Measurements from ENCODE around the gene ERBIN.

Gene ERBIN

GRCh38 chr5:65900746-65901145, 25.6 kb upstream of the ERBIN start:
- Histone ChIP-seq H3K36me3 (ENCODE audit: control insufficient read depth, low read length) (no peaks in the 10 kb centered on the region), H3K4me3 (ENCODE audit: low read length) (no peak overlapping the region), H3K9me2 (replicated peaks; ENCODE audit: control insufficient read depth, low read length) (no peaks in the 10 kb centered on the region), H3K27me3 (ENCODE audit: control insufficient read depth, low read length) (no peaks in the 10 kb centered on the region), H3F3A (ENCODE audit: control insufficient read depth, insufficient read depth) (no peaks in the 10 kb centered on the region), H3K4me1 (ENCODE audit: control insufficient read depth, low read length) (no peaks in the 10 kb centered on the region), H4K20me1 (ENCODE audit: control insufficient read depth, insufficient read depth, low read depth, low read length) (no peaks in the 10 kb centered on the region), H3K4me2 (ENCODE audit: low read length) (no peak overlapping the region), H3K9me3 (ENCODE audit: control insufficient read depth, insufficient read depth, low read length) (no peaks in the 10 kb centered on the region), H3K27ac (ENCODE audit: low read depth, low read length) (no peak overlapping the region), H3K79me2 (ENCODE audit: control insufficient read depth, low read length) (no peaks in the 10 kb centered on the region)
- TF ChIP-seq EZH2phosphoT487 (IDR thresholded peaks at IDR 0.05; ENCODE audit: borderline replicate concordance, low read length) (no peak), CTCF (IDR thresholded peaks at IDR 0.05; ENCODE audit: low read depth, low read length, poor library complexity, severe bottlenecking) (no peak)

- no peak for TF ChIP-seq CTCF (IDR thresholded peaks at IDR 0.05; ENCODE audit: low read depth, low read length, poor library complexity, severe bottlenecking)
- TF ChIP-seq EZH2phosphoT487 (IDR thresholded peaks at IDR 0.05; ENCODE audit: borderline replicate concordance, low read length): no peak
- no peaks in the 10 kb centered on the region for H3K9me3 ChIP-seq (ENCODE audit: control insufficient read depth, insufficient read depth, low read length)
- no peak overlapping the region for H3K4me2 ChIP-seq (ENCODE audit: low read length)
- no peaks in the 10 kb centered on the region for H3K9me2 ChIP-seq (replicated peaks; ENCODE audit: control insufficient read depth, low read length)
- no peaks in the 10 kb centered on the region for H3K4me1 ChIP-seq (ENCODE audit: control insufficient read depth, low read length)
- no peaks in the 10 kb centered on the region for H4K20me1 ChIP-seq (ENCODE audit: control insufficient read depth, insufficient read depth, low read depth, low read length)
- no peak overlapping the region for H3K4me3 ChIP-seq (ENCODE audit: low read length)
- no peak overlapping the region for H3K27ac ChIP-seq (ENCODE audit: low read depth, low read length)
- H3K79me2 ChIP-seq (ENCODE audit: control insufficient read depth, low read length): no peaks in the 10 kb centered on the region
- H3F3A ChIP-seq (ENCODE audit: control insufficient read depth, insufficient read depth): no peaks in the 10 kb centered on the region
- H3K36me3 ChIP-seq (ENCODE audit: control insufficient read depth, low read length): no peaks in the 10 kb centered on the region
- no peaks in the 10 kb centered on the region for H3K27me3 ChIP-seq (ENCODE audit: control insufficient read depth, low read length)
Observed at GRCh38 chr5:65902104-65902503, 24.3 kb upstream of the ERBIN start.

GRCh38 chr5:65903581-65903980, 22.8 kb upstream of the ERBIN start:
- H3K27ac ChIP-seq (ENCODE audit: low read depth, low read length): no peak overlapping the region
- no peaks in the 10 kb centered on the region for H3K79me2 ChIP-seq (ENCODE audit: control insufficient read depth, low read length)
- no peaks in the 10 kb centered on the region for H4K20me1 ChIP-seq (ENCODE audit: control insufficient read depth, insufficient read depth, low read depth, low read length)
- no peak for TF ChIP-seq EZH2phosphoT487 (IDR thresholded peaks at IDR 0.05; ENCODE audit: borderline replicate concordance, low read length)
- no peak for TF ChIP-seq CTCF (IDR thresholded peaks at IDR 0.05; ENCODE audit: low read depth, low read length, poor library complexity, severe bottlenecking)
- H3K27me3 ChIP-seq (ENCODE audit: control insufficient read depth, low read length): no peaks in the 10 kb centered on the region
- no peaks in the 10 kb centered on the region for H3K9me3 ChIP-seq (ENCODE audit: control insufficient read depth, insufficient read depth, low read length)
- no peaks in the 10 kb centered on the region for H3K4me1 ChIP-seq (ENCODE audit: control insufficient read depth, low read length)
- no peak overlapping the region for H3K4me3 ChIP-seq (ENCODE audit: low read length)
- H3F3A ChIP-seq (ENCODE audit: control insufficient read depth, insufficient read depth): no peaks in the 10 kb centered on the region
- no peaks in the 10 kb centered on the region for H3K36me3 ChIP-seq (ENCODE audit: control insufficient read depth, low read length)
- H3K4me2 ChIP-seq (ENCODE audit: low read length): no peak overlapping the region
- H3K9me2 ChIP-seq (replicated peaks; ENCODE audit: control insufficient read depth, low read length): no peaks in the 10 kb centered on the region

- H3K9me2 ChIP-seq (replicated peaks; ENCODE audit: control insufficient read depth, low read length): no peaks in the 10 kb centered on the region
- no peak overlapping the region for H3K27ac ChIP-seq (ENCODE audit: low read depth, low read length)
- no peaks in the 10 kb centered on the region for H3K36me3 ChIP-seq (ENCODE audit: control insufficient read depth, low read length)
- no peaks in the 10 kb centered on the region for H3K79me2 ChIP-seq (ENCODE audit: control insufficient read depth, low read length)
- no peak overlapping the region for H3K4me2 ChIP-seq (ENCODE audit: low read length)
- H3F3A ChIP-seq (ENCODE audit: control insufficient read depth, insufficient read depth): no peaks in the 10 kb centered on the region
- no peaks in the 10 kb centered on the region for H3K9me3 ChIP-seq (ENCODE audit: control insufficient read depth, insufficient read depth, low read length)
- no peak overlapping the region for H3K4me3 ChIP-seq (ENCODE audit: low read length)
- H4K20me1 ChIP-seq (ENCODE audit: control insufficient read depth, insufficient read depth, low read depth, low read length): no peaks in the 10 kb centered on the region
- no peaks in the 10 kb centered on the region for H3K27me3 ChIP-seq (ENCODE audit: control insufficient read depth, low read length)
- TF ChIP-seq EZH2phosphoT487 (IDR thresholded peaks at IDR 0.05; ENCODE audit: borderline replicate concordance, low read length): no peak
- no peak for TF ChIP-seq CTCF (IDR thresholded peaks at IDR 0.05; ENCODE audit: low read depth, low read length, poor library complexity, severe bottlenecking)
- H3K4me1 ChIP-seq (ENCODE audit: control insufficient read depth, low read length): no peaks in the 10 kb centered on the region
Observed at GRCh38 chr5:65906256-65906655, 20.1 kb upstream of the ERBIN start.
